ENCODE measurements around the gene SLC26A8. TPM values are rescaled to one million over a fixed set of nuclear protein-coding genes. Genes with fewer than 3 reads are reported as not detected.
A peak's percentile ranks its signal among the peaks of the same experiment; 100 is the strongest.

The SLC26A8 gene
- total and polyA plus RNA-seq, 2 of the 13 experiments (the other 11 are each of a cell fraction or from before 2014, with no cell fraction given) = 0.46 TPM; not detected in 1

DNA sequence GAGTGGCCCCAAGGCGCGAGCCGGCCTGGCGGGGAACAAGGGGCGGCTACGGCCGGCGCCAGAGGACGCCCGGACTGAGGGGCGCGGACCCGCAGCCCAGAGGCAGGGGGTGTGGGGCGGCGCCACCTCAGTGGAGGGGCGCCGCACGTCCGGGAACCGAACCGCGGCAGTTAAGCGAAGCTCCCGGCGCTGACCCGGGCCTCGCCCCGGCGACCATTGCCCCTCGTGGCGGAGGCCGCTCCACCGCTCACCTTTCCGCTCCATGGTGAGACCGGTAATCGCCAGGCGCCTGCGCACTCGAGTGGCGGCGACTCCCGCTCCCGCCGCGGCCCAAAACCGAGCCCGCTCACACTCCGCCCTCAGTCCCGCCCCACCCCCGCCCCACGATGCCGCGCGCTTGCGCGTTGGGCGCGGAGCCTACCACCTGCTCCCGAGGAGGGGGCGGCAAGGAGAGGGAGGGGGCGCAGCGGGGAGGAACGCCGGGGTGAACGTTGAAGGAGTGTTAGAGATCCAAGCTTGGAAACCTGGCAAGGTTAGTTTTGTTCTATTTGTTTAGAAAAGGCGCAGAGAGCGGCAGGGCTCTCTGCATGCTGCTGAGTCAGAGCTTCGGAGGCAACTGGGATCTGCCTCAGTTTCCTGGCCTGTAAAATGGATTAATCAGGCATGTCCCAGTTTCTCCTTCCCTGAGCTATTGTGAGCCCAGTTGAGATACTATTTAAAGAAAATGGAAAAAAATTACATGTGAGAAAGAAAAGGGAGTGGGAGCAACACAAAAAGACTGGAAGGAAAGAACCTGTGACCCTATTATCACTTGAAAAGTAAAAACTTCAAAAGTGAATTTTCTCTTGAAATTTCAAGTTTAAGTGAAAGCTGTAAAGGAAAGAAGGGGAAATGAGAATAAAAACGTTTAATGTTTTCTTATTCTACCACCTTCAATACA lies 103.4 kb downstream of the SLC26A8 start, which contains the start of gene SRPK1 (continued):
- TF ChIP-seq, protein P1, sequence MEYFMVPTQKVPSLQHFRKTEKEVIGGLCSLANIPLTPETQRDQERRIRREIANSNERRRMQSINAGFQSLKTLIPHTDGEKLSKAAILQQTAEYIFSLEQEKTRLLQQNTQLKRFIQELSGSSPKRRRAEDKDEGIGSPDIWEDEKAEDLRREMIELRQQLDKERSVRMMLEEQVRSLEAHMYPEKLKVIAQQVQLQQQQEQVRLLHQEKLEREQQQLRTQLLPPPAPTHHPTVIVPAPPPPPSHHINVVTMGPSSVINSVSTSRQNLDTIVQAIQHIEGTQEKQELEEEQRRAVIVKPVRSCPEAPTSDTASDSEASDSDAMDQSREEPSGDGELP (IDR thresholded peaks at IDR 0.05; ENCODE audit: borderline replicate concordance, low read depth) = peak; percentile 64; the same call in 1 of the 2 replicates
- TF ChIP-seq, protein P2, sequence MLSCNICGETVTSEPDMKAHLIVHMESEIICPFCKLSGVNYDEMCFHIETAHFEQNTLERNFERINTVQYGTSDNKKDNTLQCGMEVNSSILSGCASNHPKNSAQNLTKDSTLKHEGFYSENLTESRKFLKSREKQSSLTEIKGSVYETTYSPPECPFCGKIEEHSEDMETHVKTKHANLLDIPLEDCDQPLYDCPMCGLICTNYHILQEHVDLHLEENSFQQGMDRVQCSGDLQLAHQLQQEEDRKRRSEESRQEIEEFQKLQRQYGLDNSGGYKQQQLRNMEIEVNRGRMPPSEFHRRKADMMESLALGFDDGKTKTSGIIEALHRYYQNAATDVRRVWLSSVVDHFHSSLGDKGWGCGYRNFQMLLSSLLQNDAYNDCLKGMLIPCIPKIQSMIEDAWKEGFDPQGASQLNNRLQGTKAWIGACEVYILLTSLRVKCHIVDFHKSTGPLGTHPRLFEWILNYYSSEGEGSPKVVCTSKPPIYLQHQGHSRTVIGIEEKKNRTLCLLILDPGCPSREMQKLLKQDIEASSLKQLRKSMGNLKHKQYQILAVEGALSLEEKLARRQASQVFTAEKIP (CRISPR knock-in tag; IDR thresholded peaks at IDR 0.05; ENCODE audit: borderline replicate concordance) = no peak
- TF ChIP-seq, protein P3, sequence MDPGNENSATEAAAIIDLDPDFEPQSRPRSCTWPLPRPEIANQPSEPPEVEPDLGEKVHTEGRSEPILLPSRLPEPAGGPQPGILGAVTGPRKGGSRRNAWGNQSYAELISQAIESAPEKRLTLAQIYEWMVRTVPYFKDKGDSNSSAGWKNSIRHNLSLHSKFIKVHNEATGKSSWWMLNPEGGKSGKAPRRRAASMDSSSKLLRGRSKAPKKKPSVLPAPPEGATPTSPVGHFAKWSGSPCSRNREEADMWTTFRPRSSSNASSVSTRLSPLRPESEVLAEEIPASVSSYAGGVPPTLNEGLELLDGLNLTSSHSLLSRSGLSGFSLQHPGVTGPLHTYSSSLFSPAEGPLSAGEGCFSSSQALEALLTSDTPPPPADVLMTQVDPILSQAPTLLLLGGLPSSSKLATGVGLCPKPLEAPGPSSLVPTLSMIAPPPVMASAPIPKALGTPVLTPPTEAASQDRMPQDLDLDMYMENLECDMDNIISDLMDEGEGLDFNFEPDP (CRISPR knock-in tag; conservative IDR thresholded peaks at IDR 0.05) = 0 out of 2 replicates have a peak, but pooled peaks have one; percentile 55
- peak; percentile 95 for TF ChIP-seq ARHGAP35 (CRISPR knock-in tag; IDR thresholded peaks at IDR 0.05; ENCODE audit: borderline replicate concordance)
- TF ChIP-seq ZKSCAN8 (CRISPR knock-in tag; IDR thresholded peaks at IDR 0.05; ENCODE audit: borderline replicate concordance) = peak; percentile 94
- peak; percentile 99 for TF ChIP-seq ZNF629 (CRISPR knock-in tag; conservative IDR thresholded peaks at IDR 0.05)
- TF ChIP-seq ZNF30 (CRISPR knock-in tag; IDR thresholded peaks at IDR 0.05) = peak; percentile 37; the same call in 1 of the 2 replicates
- peak; percentile 46; the same call in 1 of the 2 replicates for TF ChIP-seq NCOA2 (CRISPR knock-in tag; IDR thresholded peaks at IDR 0.05)
- TF ChIP-seq ZNF547 (CRISPR knock-in tag; IDR thresholded peaks at IDR 0.05) = peak; percentile 52
- TF ChIP-seq, protein P4, sequence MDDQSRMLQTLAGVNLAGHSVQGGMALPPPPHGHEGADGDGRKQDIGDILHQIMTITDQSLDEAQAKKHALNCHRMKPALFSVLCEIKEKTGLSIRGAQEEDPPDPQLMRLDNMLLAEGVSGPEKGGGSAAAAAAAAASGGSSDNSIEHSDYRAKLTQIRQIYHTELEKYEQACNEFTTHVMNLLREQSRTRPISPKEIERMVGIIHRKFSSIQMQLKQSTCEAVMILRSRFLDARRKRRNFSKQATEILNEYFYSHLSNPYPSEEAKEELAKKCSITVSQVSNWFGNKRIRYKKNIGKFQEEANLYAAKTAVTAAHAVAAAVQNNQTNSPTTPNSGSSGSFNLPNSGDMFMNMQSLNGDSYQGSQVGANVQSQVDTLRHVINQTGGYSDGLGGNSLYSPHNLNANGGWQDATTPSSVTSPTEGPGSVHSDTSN (CRISPR knock-in tag; IDR thresholded peaks at IDR 0.05; ENCODE audit: borderline replicate concordance) = no peak; the same call in 1 of the 2 replicates
- TF ChIP-seq ZMAT3 (CRISPR knock-in tag; conservative IDR thresholded peaks at IDR 0.05) = peak; percentile 87
- TF ChIP-seq RXRA (CRISPR knock-in tag; IDR thresholded peaks at IDR 0.05) = peak; percentile 79
- peak; percentile 39; the same call in 1 of the 2 replicates for TF ChIP-seq ELF3 (CRISPR knock-in tag; IDR thresholded peaks at IDR 0.05)
- TF ChIP-seq, protein P5, sequence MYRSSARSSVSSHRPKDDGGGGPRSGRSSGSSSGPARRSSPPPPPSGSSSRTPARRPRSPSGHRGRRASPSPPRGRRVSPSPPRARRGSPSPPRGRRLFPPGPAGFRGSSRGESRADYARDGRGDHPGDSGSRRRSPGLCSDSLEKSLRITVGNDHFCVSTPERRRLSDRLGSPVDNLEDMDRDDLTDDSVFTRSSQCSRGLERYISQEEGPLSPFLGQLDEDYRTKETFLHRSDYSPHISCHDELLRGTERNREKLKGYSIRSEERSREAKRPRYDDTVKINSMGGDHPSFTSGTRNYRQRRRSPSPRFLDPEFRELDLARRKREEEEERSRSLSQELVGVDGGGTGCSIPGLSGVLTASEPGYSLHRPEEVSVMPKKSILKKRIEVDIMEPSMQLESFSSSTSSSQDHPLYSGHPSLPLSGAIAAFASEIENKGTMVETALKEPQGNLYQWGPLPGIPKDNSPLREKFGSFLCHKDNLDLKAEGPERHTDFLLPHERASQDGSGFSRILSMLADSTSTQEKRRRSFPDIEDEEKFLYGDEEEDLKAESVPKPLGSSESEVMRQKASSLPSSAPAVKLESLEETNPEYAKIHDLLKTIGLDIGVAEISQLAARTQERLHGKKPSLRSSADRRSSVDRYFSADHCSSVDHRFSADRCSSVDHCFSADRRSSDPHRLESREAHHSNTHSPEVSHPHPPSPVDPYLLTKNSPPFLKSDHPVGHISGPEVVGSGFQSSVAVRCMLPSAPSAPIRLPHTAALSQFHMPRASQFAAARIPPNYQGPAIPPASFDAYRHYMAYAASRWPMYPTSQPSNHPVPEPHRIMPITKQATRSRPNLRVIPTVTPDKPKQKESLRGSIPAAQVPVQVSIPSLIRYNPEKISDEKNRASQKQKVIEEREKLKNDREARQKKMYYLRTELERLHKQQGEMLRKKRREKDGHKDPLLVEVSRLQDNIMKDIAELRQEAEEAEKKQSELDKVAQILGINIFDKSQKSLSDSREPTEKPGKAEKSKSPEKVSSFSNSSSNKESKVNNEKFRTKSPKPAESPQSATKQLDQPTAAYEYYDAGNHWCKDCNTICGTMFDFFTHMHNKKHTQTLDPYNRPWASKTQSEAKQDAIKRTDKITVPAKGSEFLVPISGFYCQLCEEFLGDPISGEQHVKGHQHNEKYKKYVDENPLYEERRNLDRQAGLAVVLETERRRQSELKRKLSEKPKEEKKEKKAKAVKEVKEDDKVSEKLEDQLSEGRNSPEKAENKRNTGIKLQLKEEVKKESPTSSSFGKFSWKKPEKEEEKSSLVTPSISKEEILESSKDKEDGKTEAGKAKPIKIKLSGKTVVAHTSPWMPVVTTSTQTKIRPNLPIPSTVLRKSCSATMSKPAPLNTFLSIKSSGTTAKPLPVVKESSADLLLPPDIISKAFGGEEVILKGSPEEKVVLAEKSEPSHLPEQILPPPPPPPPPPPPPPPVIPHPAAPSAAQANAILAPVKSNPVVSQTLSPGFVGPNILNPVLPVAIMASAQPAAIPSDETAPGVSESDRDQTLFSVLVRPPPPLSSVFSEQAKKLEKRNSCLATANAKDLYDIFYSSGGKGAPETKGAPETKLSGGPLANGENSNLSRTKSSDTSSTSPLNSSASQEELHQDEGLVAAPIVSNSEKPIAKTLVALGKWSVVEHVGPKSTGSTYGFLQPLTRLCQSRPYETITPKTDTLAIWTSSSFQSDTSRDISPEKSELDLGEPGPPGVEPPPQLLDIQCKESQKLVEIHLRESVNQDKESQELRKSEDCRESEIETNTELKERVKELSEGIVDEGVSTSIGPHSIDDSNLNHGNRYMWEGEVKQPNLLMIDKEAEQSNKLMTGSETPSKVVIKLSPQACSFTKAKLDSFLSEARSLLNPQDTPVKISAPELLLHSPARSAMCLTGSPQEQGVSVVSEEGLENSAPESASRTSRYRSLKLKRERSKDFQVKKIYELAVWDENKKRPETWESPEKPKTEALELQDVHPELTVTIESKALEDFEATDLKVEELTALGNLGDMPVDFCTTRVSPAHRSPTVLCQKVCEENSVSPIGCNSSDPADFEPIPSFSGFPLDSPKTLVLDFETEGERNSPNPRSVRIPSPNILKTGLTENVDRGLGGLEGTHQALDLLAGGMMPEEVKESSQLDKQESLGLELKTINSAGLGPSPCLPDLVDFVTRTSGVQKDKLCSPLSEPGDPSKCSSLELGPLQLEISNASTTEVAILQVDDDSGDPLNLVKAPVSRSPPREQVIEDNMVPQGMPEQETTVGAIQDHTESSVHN (CRISPR knock-in tag; IDR thresholded peaks at IDR 0.05) = peak; percentile 74; the same call in 1 of the 2 replicates
